ENCODE results near the gene ARHGEF3.
"Not testable (repeated sequence)": the region's sequence is repeated elsewhere in the genome, so short reads cannot be mapped to it uniquely, and the experiment has no call there.

DNA sequence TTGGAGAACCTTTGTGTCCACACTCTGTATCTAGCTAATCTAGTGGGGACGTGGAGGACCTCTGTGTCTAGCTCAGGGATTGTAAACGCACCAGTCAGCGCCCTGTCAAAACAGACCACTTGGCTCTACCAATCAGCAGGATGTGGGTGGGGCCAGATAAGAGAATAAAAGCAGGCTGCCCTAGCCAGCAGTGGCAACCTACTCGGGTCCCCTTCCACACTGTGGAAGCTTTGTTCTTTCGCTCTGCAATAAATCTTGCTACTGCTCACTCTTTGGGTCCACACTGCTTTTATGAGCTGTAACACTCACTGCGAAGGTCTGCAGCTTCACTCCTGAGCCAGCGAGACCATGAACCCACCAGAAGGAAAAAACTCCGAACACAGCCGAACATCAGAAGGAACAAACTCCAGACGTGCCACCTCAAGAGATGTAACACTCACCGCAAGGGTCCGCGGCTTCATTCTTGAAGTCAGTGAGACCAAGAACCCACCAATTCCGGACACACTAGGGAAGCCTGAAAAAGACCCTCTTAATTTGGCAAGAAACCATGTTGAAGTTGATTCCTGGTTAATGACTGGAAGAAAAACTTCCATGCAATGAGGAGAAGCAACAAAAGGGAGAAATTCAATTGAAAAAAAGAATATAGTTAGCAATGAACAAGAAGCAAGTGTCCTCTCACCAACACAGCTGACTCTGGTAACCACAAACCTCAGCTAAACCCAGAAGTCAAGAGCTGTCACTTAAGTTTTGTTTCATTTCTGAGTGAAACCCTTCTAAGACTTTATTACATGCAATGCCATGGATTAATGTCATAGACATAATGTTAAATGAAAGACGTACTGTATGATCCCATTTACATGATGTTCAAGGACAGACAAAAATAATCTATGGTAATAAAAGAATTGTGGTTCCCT lies 109.0 kb downstream of the ARHGEF3 start:
- TF ChIP-seq POLR2A, TAF1, POLR2AphosphoS5 (IDR thresholded peaks at IDR 0.05; ENCODE audit: low read depth, low read length): not testable (repeated sequence)
